Adrenal gland (tissue), 12 donors: ENCODE measurements around the gene LPP. TPM values are rescaled to one million over a fixed set of nuclear protein-coding genes. Genes with fewer than 3 reads are reported as not detected.
A peak's percentile ranks its signal among the peaks of the same experiment; 100 is the strongest.

ENCODE experiments used
- DNase-seq, 7 donors: peaks; one replicate each; pipeline ENCODE4 v3.0.0-alpha.2; 2019 to 2020
- H3K27ac ChIP-seq, 5 donors: fragments of 200-600 bp; sonication (generic) in 4 of 5; 1 replicate in 3 of 5; 2 replicates in 2 of 5; pipeline versions ENCODE4 v1.5.1 to v1.8.0; 2016 to 2020; ENCODE audit warnings: mild to moderate bottlenecking in 1 of 5
- H3K27me3 ChIP-seq: fragments of 200-600 bp; 2 replicates; pipeline ENCODE4 v1.8.0; 2021
- H3K36me3 ChIP-seq, 2 donors: fragments of 200-600 bp; replicated peaks in 1 of 2; 1 replicate in 1 of 2; 2 replicates in 1 of 2; pipeline versions ENCODE4 v1.5.1 to v1.8.0; 2018 to 2022
- H3K4me1 ChIP-seq, 2 donors: fragments of 200-600 bp; replicated peaks in 1 of 2; 1 replicate in 1 of 2; 2 replicates in 1 of 2; pipeline versions ENCODE4 v1.5.1 to v1.8.0; 2018 to 2021
- H3K4me3 ChIP-seq, 4 donors: fragments of 200-600 bp; sonication (generic) in 3 of 4; one replicate each; pipeline ENCODE4 v1.5.1; 2016 to 2018
- H3K9me3 ChIP-seq, 3 donors: fragments of 200-600 bp; sonication (generic) in 1 of 3; replicated peaks in 1 of 3; 1 replicate in 2 of 3; 2 replicates in 1 of 3; pipeline versions ENCODE4 v1.5.1 to v1.8.0; 2016 to 2021
- CTCF ChIP-seq, 6 experiments: fragments of 450-650 bp in 4 of 6; fragments of 200-600 bp in 2 of 6; sonication (generic) in 1 of 6; IDR thresholded peaks; 1 replicate in 5 of 6; 2 replicates in 1 of 6; pipeline versions ENCODE4 v1.5.1 to v1.8.0; 2016 to 2021; ENCODE audit warnings: antibody characterized with exemption in 6 of 6, mild to moderate bottlenecking in 2 of 6, moderate library complexity in 1 of 6
- POLR2A ChIP-seq, 2 donors: fragments of 450-650 bp; IDR thresholded peaks; one replicate each; pipeline ENCODE4 v1.6.1; 2017; ENCODE audit warnings: antibody characterized with exemption in 2 of 2, mild to moderate bottlenecking in 2 of 2, moderate library complexity in 1 of 2
- WGBS, 4 donors: extraction: QIAGEN DNeasy Blood & Tissue Kit in 2 of 4; methylation state at CpG; one replicate each; pipeline versions ENCODE4 v1.1.5 to v1.1.7; 2013 to 2017; 5-methylcytosine and 5-hydroxymethylcytosine counted together
- intact Hi-C, 2 donors: fragments of 100-400 bp; cut with DNase I; formaldehyde crosslinking; loops; one replicate each; pipeline versions ENCODE4 v1.14.1 to v1.15.0; 2022 to 2023
- polyA plus RNA-seq, 3 donors: library from polyadenylated mRNA; stranded (reverse); fragments of 200-250 nt in 2 of 3; fragments of 350-450 nt in 1 of 3; fragmentation: Illumina TruSeq in 1 of 3; extraction: RNeasy Lipid Tissue Mini Kit (QIAGEN cat#74804) in 1 of 3; gene quantifications; one replicate each; pipeline ENCODE4 v1.2.3, GENCODE V29; 2013 to 2014
- total RNA-seq, 9 donors: library from RNA; depleted of rRNA in 4 of 9; stranded (reverse); fragments of >200 nt in 4 of 9; fragments of 120-200 nt in 1 of 9; fragmentation: NEBNext Ultra II Directional in 1 of 9; extraction: Animal tissue kit (Norgen Biotek cat#: 25700) in 1 of 9; gene quantifications; one replicate each; pipeline versions ENCODE4 v1.1.0 to v1.2.4, GENCODE V29; 2013 to 2023
- donor health status: healthy with polysubstance abuse.
- donor health status: Bipolar disorder and iron deficiency.
- donor health status: DM: yes; HTN: yes; CAD: no.
- donor health status: DM: no; HTN: no; CAD: no.
- donor health status: DM: no; HTN: no; CAD: no.
- donor health status: DM: yes; HTN: yes; CAD: no.

LPP gene
- total and polyA plus RNA-seq, 12 donors: 7.0 to 170 (median 101) TPM

- no peak for TF ChIP-seq POLR2A (IDR thresholded peaks at IDR 0.05)
- no peak for TF ChIP-seq CTCF (IDR thresholded peaks at IDR 0.05)
- Histone ChIP-seq H3K4me1 (peaks cover 24 to 41% of the 10 kb centered on the region in 2 donors), H3K4me3 (no peak overlapping the region), H3K27ac (peak overlapping the region in 2 of 5 donors; percentile 45 to 58), H3K27me3 (no peaks in the 10 kb centered on the region), H3K36me3 (no peaks in the 10 kb centered on the region), H3K9me3 (no peaks in the 10 kb centered on the region)
- no peak for DNase-seq
- intact Hi-C loops: no loop called here
- WGBS, 4 donors: 81 to 90% (median 84%) methylated on average over 3 of the region's 3 CpGs
Observed at GRCh38 chr3:188431553-188431952, 277.6 kb downstream of the LPP start.

GRCh38 chr3:188432802-188433520 lies 279.0 kb downstream of the LPP start:
- H3K27me3 ChIP-seq: no peaks in the 10 kb centered on the region
- H3K9me3 ChIP-seq: no peaks in the 10 kb centered on the region
- intact Hi-C loops: no loop called here
- 28 to 38% (median 34%) methylated on average over 6 of the region's 6 CpGs for WGBS, 4 donors
- H3K4me1 ChIP-seq: peaks cover 24 to 41% of the 10 kb centered on the region in 2 donors
- H3K27ac ChIP-seq: peak overlapping the region; percentile 21 to 43 (median 34)
- DNase-seq: peak in 6 of 7 donors; percentile 17 to 63 (median 48)
- no peaks in the 10 kb centered on the region for H3K36me3 ChIP-seq
- TF ChIP-seq CTCF (IDR thresholded peaks at IDR 0.05) (no peak), POLR2A (IDR thresholded peaks at IDR 0.05) (no peak)
- peak overlapping the region in 1 of 4 donors; percentile 11 for H3K4me3 ChIP-seq

- DNase-seq: no peak
- peak in 2 of 6 experiments; percentile 22 to 33 for TF ChIP-seq CTCF (IDR thresholded peaks at IDR 0.05)
- no peak for TF ChIP-seq POLR2A (IDR thresholded peaks at IDR 0.05)
- Histone ChIP-seq H3K4me3 (peak overlapping the region in 1 of 4 donors; percentile 11), H3K27me3 (no peaks in the 10 kb centered on the region), H3K4me1 (peaks cover 24 to 44% of the 10 kb centered on the region in 2 donors), H3K9me3 (no peaks in the 10 kb centered on the region), H3K27ac (peak overlapping the region; percentile 21 to 43 (median 34)), H3K36me3 (no peaks in the 10 kb centered on the region)
- WGBS, 4 donors: 81 to 86% (median 83%) methylated on average over 5 of the region's 5 CpGs
- intact Hi-C loops: no loop called here
Observed at GRCh38 chr3:188433521-188434150, 279.7 kb downstream of the LPP start.

- no peak overlapping the region for H3K27ac ChIP-seq
- no peaks in the 10 kb centered on the region for H3K36me3 ChIP-seq
- no peak for TF ChIP-seq CTCF (IDR thresholded peaks at IDR 0.05)
- TF ChIP-seq POLR2A (IDR thresholded peaks at IDR 0.05): no peak
- no peaks in the 10 kb centered on the region for H3K27me3 ChIP-seq
- H3K4me3 ChIP-seq: no peak overlapping the region
- intact Hi-C loops: no loop called here
- WGBS, 4 donors: 88 to 95% (median 92%) methylated on average over 3 of the region's 3 CpGs
- peaks cover 29 to 51% of the 10 kb centered on the region in 2 donors for H3K4me1 ChIP-seq
- no peaks in the 10 kb centered on the region for H3K9me3 ChIP-seq
- no peak for DNase-seq
Observed at GRCh38 chr3:188434594-188434993, 280.6 kb downstream of the LPP start.
